Suprapubic skin (tissue), 4 donors: ENCODE measurements around the gene C11orf54. TPM values are rescaled to one million over a fixed set of nuclear protein-coding genes. Genes with fewer than 3 reads are reported as not detected.

Experiments
- total RNA-seq, 4 donors: library from RNA; depleted of rRNA; stranded (reverse); fragments of >200 nt; gene quantifications; one replicate each; pipeline ENCODE4 v1.1.0, GENCODE V29; 2016

The C11orf54 gene
- total RNA-seq, 4 donors from 2014 or later, result 19.4 to 62.1 (median 26.5) TPM

Other genes starting within 250 kb of the C11orf54 start
- 10 to 100 TPM; 12.1 to 53.1 (median 26.9) TPM for gene SMCO4, start 198.3 kb upstream of the C11orf54 start, total RNA-seq
- gene CEP295, start 80.0 kb upstream of the C11orf54 start, total RNA-seq, result 10 to 100 TPM in 3 of 4 donors, 1 to 10 TPM in 1; 8.6 to 22.8 (median 11.3) TPM
- gene TAF1D, start 177 bp upstream of the C11orf54 start, total RNA-seq, result 100 to 1,000 TPM in 1 of 4 donors, 10 to 100 TPM in 3; 53.5 to 142 (median 81.1) TPM
- 10 to 100 TPM; 20.3 to 32.2 (median 29.2) TPM for gene MED17, start 42.6 kb downstream of the C11orf54 start, total RNA-seq
- gene VSTM5, start 108.9 kb downstream of the C11orf54 start, total RNA-seq, result under 1 TPM in 2 of 4 donors, not detected in 2; 0.16 to 0.68 TPM